Right lobe of liver (tissue), 6 donors: Measurements from ENCODE around the gene RNF135. TPM values are rescaled to one million over a fixed set of nuclear protein-coding genes. Genes with fewer than 3 reads are reported as not detected.

ENCODE experiments used
- ATAC-seq, 4 donors: fragments of 200-7000 bp; cut with Tn5 transposase; one replicate each; pipeline ENCODE4 v1.9.1; 2020; ENCODE audit warnings: mild to moderate bottlenecking in 4 of 4, moderate library complexity in 4 of 4
- DNase-seq, 3 donors: peaks; one replicate each; pipeline ENCODE4 v3.0.0-alpha.2; 2020
- H3K27ac ChIP-seq, 3 donors: fragments of 200-600 bp; one replicate each; pipeline ENCODE4 v1.8.0; 2022
- H3K27me3 ChIP-seq, 2 donors: fragments of 200-600 bp; one replicate each; pipeline ENCODE4 v1.8.0; 2022
- H3K36me3 ChIP-seq, 4 donors: fragments of 200-600 bp; sonication (generic) in 1 of 4; one replicate each; pipeline versions ENCODE4 v1.5.1 to v1.8.0; 2017 to 2022; ENCODE audit warnings: control low read depth in 1 of 4
- H3K4me1 ChIP-seq, 4 donors: fragments of 200-600 bp; sonication (generic) in 1 of 4; one replicate each; pipeline versions ENCODE4 v1.5.1 to v1.8.0; 2017 to 2022; ENCODE audit warnings: control low read depth in 1 of 4
- H3K4me3 ChIP-seq, 3 donors: fragments of 200-600 bp; one replicate each; pipeline ENCODE4 v1.8.0; 2022
- H3K9me3 ChIP-seq, 4 donors: fragments of 200-600 bp; sonication (generic) in 1 of 4; one replicate each; pipeline versions ENCODE4 v1.5.1 to v1.8.0; 2017 to 2022; ENCODE audit warnings: control low read depth in 1 of 4
- POLR2A ChIP-seq: fragments of 450-650 bp; IDR thresholded peaks from one replicate; pipeline ENCODE4 v1.6.1; 2017; ENCODE audit warnings: antibody characterized with exemption, mild to moderate bottlenecking
- intact Hi-C, 2 donors: fragments of 100-400 bp; cut with DNase I; formaldehyde crosslinking; loops; one replicate each; pipeline versions ENCODE4 v1.11.2 to v1.14.1; 2022
- small RNA-seq, 2 experiments: library from RNA; depleted of rRNA; stranded (forward); fragments of <200 nt; gene quantifications; one replicate each; pipeline ENCODE3, GENCODE V24; 2016
- total RNA-seq, 6 experiments: library from RNA; depleted of rRNA in 2 of 6; stranded (reverse); fragments of >200 nt in 2 of 6; fragmentation: NEBNext Ultra II Directional in 3 of 6; extraction: Animal tissue kit (Norgen Biotek cat#: 25700) in 3 of 6; gene quantifications; one replicate each; pipeline versions ENCODE4 v1.1.0 to v1.2.4, GENCODE V29; 2016 to 2023
- TF ChIP-seq, protein P1 (sequence below), 4 donors: fragments of 200-600 bp in 3 of 4; fragments of 450-650 bp in 1 of 4; IDR thresholded peaks; one replicate each; pipeline versions ENCODE4 v1.5.1 to v1.8.0; 2016 to 2022; ENCODE audit warnings: antibody characterized with exemption in 4 of 4, mild to moderate bottlenecking in 2 of 4
- donor health status: DM: no; HTN: yes; CAD: no.
- donor health status: DM: no; HTN: no; CAD: no.
- donor health status: DM: no; HTN: no; CAD: no.
- donor health status: DM: no; HTN: yes; CAD: no.
- donor health status: DM: no; HTN: yes; CAD: no.

The RNF135 gene
- total RNA-seq, 6 experiments from 2014 or later = 3.7 to 6.1 (median 4.6) TPM

- H3K36me3 ChIP-seq = no peaks in the 10 kb centered on the region
- no peaks in the 10 kb centered on the region for H3K27me3 ChIP-seq
- H3K9me3 ChIP-seq = no peaks in the 10 kb centered on the region
- DNase-seq (no peak), ATAC-seq (peak in 1 of 4 donors; percentile 35)
- no peaks in the 10 kb centered on the region for H3K4me1 ChIP-seq
- intact Hi-C loops = no loop called here
- TF ChIP-seq, protein P1, sequence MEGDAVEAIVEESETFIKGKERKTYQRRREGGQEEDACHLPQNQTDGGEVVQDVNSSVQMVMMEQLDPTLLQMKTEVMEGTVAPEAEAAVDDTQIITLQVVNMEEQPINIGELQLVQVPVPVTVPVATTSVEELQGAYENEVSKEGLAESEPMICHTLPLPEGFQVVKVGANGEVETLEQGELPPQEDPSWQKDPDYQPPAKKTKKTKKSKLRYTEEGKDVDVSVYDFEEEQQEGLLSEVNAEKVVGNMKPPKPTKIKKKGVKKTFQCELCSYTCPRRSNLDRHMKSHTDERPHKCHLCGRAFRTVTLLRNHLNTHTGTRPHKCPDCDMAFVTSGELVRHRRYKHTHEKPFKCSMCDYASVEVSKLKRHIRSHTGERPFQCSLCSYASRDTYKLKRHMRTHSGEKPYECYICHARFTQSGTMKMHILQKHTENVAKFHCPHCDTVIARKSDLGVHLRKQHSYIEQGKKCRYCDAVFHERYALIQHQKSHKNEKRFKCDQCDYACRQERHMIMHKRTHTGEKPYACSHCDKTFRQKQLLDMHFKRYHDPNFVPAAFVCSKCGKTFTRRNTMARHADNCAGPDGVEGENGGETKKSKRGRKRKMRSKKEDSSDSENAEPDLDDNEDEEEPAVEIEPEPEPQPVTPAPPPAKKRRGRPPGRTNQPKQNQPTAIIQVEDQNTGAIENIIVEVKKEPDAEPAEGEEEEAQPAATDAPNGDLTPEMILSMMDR (IDR thresholded peaks at IDR 0.05) = no peak
- H3K4me3 ChIP-seq = no peak overlapping the region
- H3K27ac ChIP-seq = no peak overlapping the region
Measured at GRCh38 chr17:31048142-31048541, 77.3 kb downstream of the RNF135 start.

DNA sequence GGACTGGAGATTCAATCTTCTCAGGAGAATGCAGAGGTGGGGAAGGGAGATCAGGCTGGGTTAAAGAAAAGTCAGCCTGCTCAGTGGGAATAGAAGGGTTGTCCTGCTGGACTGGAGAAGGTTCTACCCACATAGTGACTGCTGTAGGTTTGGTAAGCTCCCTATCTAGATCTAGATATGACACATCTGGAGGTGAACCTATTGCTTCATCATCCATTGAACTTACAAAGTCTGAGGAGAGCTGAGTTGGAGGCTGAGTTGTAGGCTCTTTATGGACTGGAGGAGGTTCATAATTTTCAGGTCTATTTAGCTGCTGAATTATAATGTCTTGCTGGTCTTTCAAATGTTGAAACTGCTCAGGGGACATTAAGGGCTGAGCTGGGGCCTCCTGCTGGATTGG, 77.9 kb downstream of the RNF135 start:
- Histone ChIP-seq H3K27me3 (no peaks in the 10 kb centered on the region), H3K9me3 (no peaks in the 10 kb centered on the region), H3K4me1 (no peaks in the 10 kb centered on the region), H3K27ac (no peak overlapping the region), H3K4me3 (no peak overlapping the region), H3K36me3 (no peaks in the 10 kb centered on the region)
- DNase-seq (no peak), ATAC-seq (no peak)
- TF ChIP-seq, protein P1 (IDR thresholded peaks at IDR 0.05) = no peak
- TF ChIP-seq POLR2A = no peak
- intact Hi-C loops = no loop called here

Small RNAs within 50 kb of the gene (small RNA-seq; reads per million reads assigned to genes)
- 0 reads per million in 2 experiments for gene AC138207.3
- 0 reads per million in 2 experiments for gene RN7SL138P

Other genes with a start within 250 kb of the RNF135 start
- 1 to 10 TPM; 2.4 to 6.7 (median 5.0) TPM for gene CRLF3, start 146.3 kb upstream of the RNF135 start, total RNA-seq
- 1 to 10 TPM in 2 of 6 experiments, under 1 TPM in 4; 0.29 to 2.7 (median 0.67) TPM for gene ATAD5, start 139.1 kb upstream of the RNF135 start, total RNA-seq
- gene TEFM, start 64.8 kb upstream of the RNF135 start, total RNA-seq = 1 to 10 TPM; 6.6 to 9.9 (median 8.1) TPM
- gene ADAP2, start 49.1 kb upstream of the RNF135 start, total RNA-seq = 10 to 100 TPM in 1 of 6 experiments, 1 to 10 TPM in 5; 5.4 to 13.2 (median 8.1) TPM
- 10 to 100 TPM; 26.6 to 35.3 (median 30.0) TPM for gene NF1, start 123.9 kb downstream of the RNF135 start, total RNA-seq